ENCODE data around the gene MYBBP1A. TPM values are rescaled to one million over a fixed set of nuclear protein-coding genes. Genes with fewer than 3 reads are reported as not detected.
A peak's percentile ranks its signal among the peaks of the same experiment; 100 is the strongest.

Gene MYBBP1A
- total and polyA plus RNA-seq, 9 of the 15 experiments (the other 6 are each of a cell fraction or from before 2014, with no cell fraction given): 2.0 to 114 (median 47.2) TPM

DNA sequence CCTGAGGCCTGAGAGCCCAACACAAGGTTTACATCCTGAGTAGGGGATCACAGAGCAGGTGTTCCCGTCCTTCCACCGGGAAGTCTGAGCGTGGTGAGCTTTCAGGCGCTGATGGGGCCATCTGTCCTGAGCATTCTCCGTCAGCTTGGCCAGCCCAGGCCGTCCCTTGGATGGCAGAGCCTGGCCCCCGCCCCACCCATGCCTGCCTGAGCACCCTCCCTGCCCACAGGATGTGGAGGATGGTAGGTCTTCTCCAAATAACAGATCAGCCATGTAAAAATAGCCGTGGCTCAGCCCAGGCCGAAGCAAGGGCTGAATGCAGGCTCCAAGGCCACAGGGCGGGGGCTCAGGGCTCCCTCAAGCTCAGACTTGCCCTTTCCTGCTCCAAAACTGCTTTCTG, 36.3 kb downstream of the MYBBP1A start:
- FAIRE-seq: no peak
- Histone ChIP-seq H3K36me3 (ENCODE audit: control insufficient read depth, insufficient read depth, low read length) (no peaks in the 10 kb centered on the region), H4K20me1 (replicated peaks; ENCODE audit: control insufficient read depth, insufficient read depth, low read length) (0 out of 2 replicates have a peak, but pooled peaks cover 3% of the 10 kb centered on the region), H2AFZ (ENCODE audit: low read depth, low read length) (no peak overlapping the region), H3K27me3 (ENCODE audit: control insufficient read depth in 2 of 2, insufficient read depth in 2 of 2, low read length in 2 of 2) (peaks cover 9 to 52% of the 10 kb centered on the region in 2 experiments; a peak in 4 of 5 replicates), H3K9ac (ENCODE audit: insufficient read depth in 1 of 2, low read depth in 2 of 2, low read length in 2 of 2) (peak overlapping the region in 1 of 2 experiments; percentile 26; a peak in 1 of 4 replicates), H3K79me2 (ENCODE audit: control insufficient read depth, insufficient read depth, low read length) (no peaks in the 10 kb centered on the region), H3K4me1 (replicated peaks in 1 of 2; ENCODE audit: control insufficient read depth in 2 of 2, insufficient read depth in 2 of 2, low read length in 2 of 2) (peaks cover 0 to 11% of the 10 kb centered on the region in 2 experiments; a peak in 2 of 5 replicates), H3K27ac (ENCODE audit: extremely low read depth, low read depth, low read length) (no peak overlapping the region), H3K9me1 (ENCODE audit: control insufficient read depth, insufficient read depth, low read length) (no peaks in the 10 kb centered on the region), H3K4me3 (no peak overlapping the region), H3K9me3 (replicated peaks; ENCODE audit: control insufficient read depth, insufficient read depth, low read depth, low read length) (no peaks in the 10 kb centered on the region), H3K4me2 (ENCODE audit: insufficient read depth, low read length) (no peak overlapping the region)
- intact Hi-C loops (cut with micrococcal nuclease): no loop called here
- ATAC-seq: no peak; the same call in 2 of the 3 replicates
- WGBS (ENCODE audit: insufficient coverage, low coverage, missing lambda C conversion rate): 13% methylated on average over 6 of the region's 10 CpGs
- POLR2A ChIA-PET: interaction anchor here (0.6 to 0.8 kb wide), 2 partner anchors 9 to 1568 kb away, joined by 3 to 5 read pairs; no protein-coding TSS in a partner anchor
- no TSS peak for BruUV-seq (replicated peaks)
- CTCF ChIA-PET (ENCODE audit: low intra/inter-chr PET ratio): no interaction called here
- TF ChIP-seq EP300 (IDR thresholded peaks at IDR 0.05; ENCODE audit: low read length) (no peak), SMARCC2 (IDR thresholded peaks at IDR 0.05; ENCODE audit: low read depth) (no peak), GTF2A2 (tag; IDR thresholded peaks at IDR 0.05) (no peak), RAD51 (IDR thresholded peaks at IDR 0.05; ENCODE audit: borderline replicate concordance, low read depth) (no peak), ELF4 (CRISPR knock-in tag; IDR thresholded peaks at IDR 0.05) (no peak), PCBP1 (IDR thresholded peaks at IDR 0.05; ENCODE audit: low read depth, low read length, poor library complexity, severe bottlenecking) (no peak), ZNF644 (tag; IDR thresholded peaks at IDR 0.05; ENCODE audit: low read depth) (no peak), MIER1 (IDR thresholded peaks at IDR 0.05; ENCODE audit: low read depth) (no peak)
- in situ Hi-C loops (cut with MboI): no loop called here
- no peak for DNase-seq (ENCODE audit: extremely low read depth in 1 of 4, low spot score in 3 of 4)

All from K562 (cell line).